CD4-positive, alpha-beta memory T cell (primary cell): ENCODE measurements around the gene RNF212. TPM values are rescaled to one million over a fixed set of nuclear protein-coding genes. Genes with fewer than 3 reads are reported as not detected.

Experiments used
- CTCF ChIA-PET: fragments of 350-600 bp; sonication (Branson Sonifier 250); formaldehyde crosslinking; loops from one replicate; lab custom pipeline; 2021; ENCODE audit warnings: inconsistent platforms; ENCODE audit not compliant: partially characterized antibody; lab: Charles Lee
- POLR2A ChIA-PET: fragments of 350-600 bp; sonication (Branson Sonifier 250); formaldehyde crosslinking; loops from one replicate; lab custom pipeline; 2021; ENCODE audit not compliant: partially characterized antibody; lab: Charles Lee
- DNase-seq, 5 donors: peaks; one replicate each; pipeline versions ENCODE4 v3.0.0 to v3.0.0-alpha.2; 2020 to 2022; ENCODE audit warnings: mixed read lengths in 1 of 5
- H3K27ac ChIP-seq: one replicate; pipeline ENCODE4 v1.7.0; 2013; ENCODE audit warnings: low read depth, low read length
- H3K27me3 ChIP-seq: 2 replicates; pipeline ENCODE4 v1.7.0; 2013; ENCODE audit warnings: mild to moderate bottlenecking, low read length, moderate library complexity; ENCODE audit not compliant: insufficient read depth
- H3K36me3 ChIP-seq: 2 replicates; pipeline ENCODE4 v1.7.0; 2013; ENCODE audit warnings: mild to moderate bottlenecking, low read length, moderate library complexity; ENCODE audit not compliant: insufficient read depth
- H3K4me1 ChIP-seq: 2 replicates; pipeline ENCODE4 v1.7.0; 2013; ENCODE audit warnings: mild to moderate bottlenecking, low read length, moderate library complexity; ENCODE audit not compliant: insufficient read depth
- H3K4me3 ChIP-seq, 2 donors: one replicate each; pipeline ENCODE4 v1.7.0; 2013; ENCODE audit warnings: low read length in 2 of 2, mild to moderate bottlenecking in 1 of 2
- H3K9me3 ChIP-seq, 2 donors: one replicate each; pipeline ENCODE4 v1.7.0; 2013; ENCODE audit warnings: low read length in 2 of 2, control low read depth in 1 of 2; ENCODE audit not compliant: control insufficient read depth in 1 of 2
- H3K27ac Mint-ChIP-seq, 7 donors: one replicate each; pipeline ENCODE4 v1.8.0; 2020 to 2021; ENCODE audit warnings: mixed read lengths in 7 of 7, mild to moderate bottlenecking in 6 of 7, inconsistent platforms in 3 of 7, moderate library complexity in 3 of 7
- H3K27me3 Mint-ChIP-seq, 2 donors: one replicate each; pipeline ENCODE4 v1.8.0; 2020 to 2021; ENCODE audit warnings: mixed read lengths in 2 of 2
- H3K36me3 Mint-ChIP-seq, 2 donors: one replicate each; pipeline ENCODE4 v1.8.0; 2020 to 2021; ENCODE audit warnings: mixed read lengths in 2 of 2, inconsistent platforms in 1 of 2, mild to moderate bottlenecking in 1 of 2
- H3K4me1 Mint-ChIP-seq, 4 donors: one replicate each; pipeline ENCODE4 v1.8.0; 2020 to 2021; ENCODE audit warnings: mixed read lengths in 4 of 4, mild to moderate bottlenecking in 1 of 4
- H3K4me3 Mint-ChIP-seq, 8 donors: one replicate each; pipeline ENCODE4 v1.8.0; 2020 to 2021; ENCODE audit warnings: mixed read lengths in 8 of 8, mild to moderate bottlenecking in 7 of 8, moderate library complexity in 6 of 8, inconsistent platforms in 3 of 8
- H3K9me3 Mint-ChIP-seq, 8 donors: one replicate each; pipeline ENCODE4 v1.8.0; 2020 to 2021; ENCODE audit warnings: mixed read lengths in 8 of 8, mild to moderate bottlenecking in 5 of 8, inconsistent platforms in 3 of 8, moderate library complexity in 1 of 8
- intact Hi-C: fragments of 100-400 bp; cut with micrococcal nuclease; formaldehyde crosslinking; loops from one replicate; pipeline ENCODE4 v1.15.1; 2023
- polyA plus RNA-seq, 2 donors: library from polyadenylated mRNA; unstranded; fragments of 300-500 nt; fragmentation: Illumina TruSeq; gene quantifications; one replicate each; pipeline ENCODE4 v1.2.3, GENCODE V29; 2021
- total RNA-seq, 2 experiments: library from RNA; stranded (reverse); gene quantifications; one replicate each; pipeline ENCODE4 v1.2.3, GENCODE V29; 2021

Gene RNF212
- total and polyA plus RNA-seq, 4 experiments from 2014 or later = 2.3 to 4.2 (median 3.1) TPM

DNA sequence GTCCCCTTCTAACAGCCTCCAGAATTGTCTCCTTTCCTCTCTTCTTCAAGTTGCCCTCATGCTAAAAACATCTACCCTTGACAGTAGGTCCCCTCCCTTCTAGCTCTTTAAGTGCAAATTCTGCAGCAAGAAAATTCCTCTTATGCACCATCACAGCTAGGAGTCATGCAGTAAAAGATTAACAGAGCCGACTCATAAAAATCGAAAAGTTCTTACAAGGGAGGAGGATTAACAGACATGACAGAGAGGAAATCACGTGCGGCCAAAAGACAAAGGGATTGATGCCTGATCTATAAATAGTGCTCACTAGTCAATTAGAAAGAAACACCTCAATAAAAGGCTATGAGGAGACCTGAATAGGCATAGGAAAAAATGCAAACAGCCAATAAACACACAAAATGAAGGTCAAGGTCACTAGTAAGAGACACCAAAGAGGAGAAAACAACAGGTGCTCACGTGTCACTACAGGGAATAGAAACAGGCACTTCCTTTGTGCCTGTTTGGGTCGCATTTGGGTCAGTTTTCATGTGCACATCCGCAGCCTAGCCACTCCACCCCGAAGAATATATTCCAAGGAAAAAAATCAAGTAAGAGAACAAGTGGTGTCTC, 3.4 kb downstream of the RNF212 start:
- intact Hi-C loops = no loop called here
- Mint-ChIP-seq H3K27ac (no peak overlapping the region), H3K27me3 (peaks cover 17 to 23% of the 10 kb centered on the region in 2 donors), H3K9me3 (no peaks in the 10 kb centered on the region), H3K4me3 (no peak overlapping the region), H3K4me1 (peaks cover 0 to 6% (median 2%) of the 10 kb centered on the region in 4 donors), H3K36me3 (no peaks in the 10 kb centered on the region)
- no peak for DNase-seq
- Histone ChIP-seq H3K27ac (no peak overlapping the region), H3K27me3 (peaks cover 8% of the 10 kb centered on the region), H3K36me3 (no peaks in the 10 kb centered on the region), H3K4me3 (no peak overlapping the region), H3K9me3 (no peaks in the 10 kb centered on the region), H3K4me1 (no peaks in the 10 kb centered on the region)
- POLR2A ChIA-PET = no interaction called here
- CTCF ChIA-PET = no interaction called here

DNA sequence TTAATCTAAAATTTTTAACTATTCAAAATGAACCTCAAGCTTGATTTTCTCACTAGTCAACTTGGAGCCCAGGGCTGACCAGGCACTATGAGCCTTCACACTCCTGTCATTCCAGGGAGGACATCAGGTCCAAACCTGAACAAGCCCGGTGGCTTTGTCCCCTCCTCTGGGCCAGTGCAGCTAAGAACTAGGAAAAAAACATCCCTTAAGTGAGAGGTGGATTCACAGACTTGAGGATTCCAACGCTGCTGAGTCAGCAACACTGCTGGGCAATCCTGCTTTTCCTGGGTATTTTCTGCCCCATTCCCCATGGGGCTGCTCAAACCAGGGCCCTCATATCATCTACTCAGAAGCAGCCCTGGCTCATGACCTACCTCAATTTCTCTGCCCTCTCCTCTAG, 4.0 kb downstream of the RNF212 start:
- Mint-ChIP-seq H3K9me3 (no peaks in the 10 kb centered on the region), H3K27me3 (peaks cover 14 to 23% of the 10 kb centered on the region in 2 donors), H3K4me1 (peaks cover 0 to 6% (median 2%) of the 10 kb centered on the region in 4 donors), H3K27ac (no peak overlapping the region), H3K36me3 (no peaks in the 10 kb centered on the region), H3K4me3 (no peak overlapping the region)
- ChIA-PET POLR2A (no interaction called here), CTCF (no interaction called here)
- no peak for DNase-seq
- H3K4me3 ChIP-seq = no peak overlapping the region
- H3K27me3 ChIP-seq = peaks cover 8% of the 10 kb centered on the region
- H3K36me3 ChIP-seq = no peaks in the 10 kb centered on the region
- intact Hi-C loops = no loop called here
- H3K27ac ChIP-seq = no peak overlapping the region
- H3K4me1 ChIP-seq = no peaks in the 10 kb centered on the region
- H3K9me3 ChIP-seq = no peaks in the 10 kb centered on the region

DNA sequence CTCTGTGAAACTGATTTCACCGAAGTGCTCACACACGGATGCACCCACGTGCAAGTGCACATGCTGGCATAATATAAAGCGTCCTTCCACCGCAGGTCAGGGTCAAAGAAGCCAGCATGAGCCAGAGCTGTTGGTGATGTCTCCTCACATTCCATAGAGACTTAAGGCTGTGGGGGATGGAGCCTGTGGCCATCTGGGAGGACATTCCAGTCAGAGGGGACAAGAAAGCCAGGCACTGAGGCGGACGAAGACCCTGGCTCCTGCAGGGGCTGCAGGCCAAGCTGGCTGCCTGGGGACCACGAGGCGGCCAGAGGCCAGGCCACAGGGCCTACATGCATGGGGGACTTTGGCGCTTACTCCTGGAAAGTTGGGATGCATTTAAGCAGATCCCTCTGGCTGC, 7.7 kb downstream of the RNF212 start:
- Histone ChIP-seq H3K27me3 (peaks cover 2% of the 10 kb centered on the region), H3K4me1 (no peaks in the 10 kb centered on the region), H3K36me3 (no peaks in the 10 kb centered on the region), H3K4me3 (no peak overlapping the region), H3K27ac (no peak overlapping the region), H3K9me3 (no peaks in the 10 kb centered on the region)
- H3K27ac Mint-ChIP-seq = no peak overlapping the region
- H3K4me1 Mint-ChIP-seq = no peaks in the 10 kb centered on the region
- ChIA-PET POLR2A (no interaction called here), CTCF (no interaction called here)
- intact Hi-C loops = no loop called here
- no peaks in the 10 kb centered on the region for H3K9me3 Mint-ChIP-seq
- no peaks in the 10 kb centered on the region for H3K36me3 Mint-ChIP-seq
- DNase-seq = no peak
- H3K27me3 Mint-ChIP-seq = peaks cover 8 to 11% of the 10 kb centered on the region in 2 donors
- H3K4me3 Mint-ChIP-seq = peak overlapping the region in 1 of 8 donors; percentile 56

DNA sequence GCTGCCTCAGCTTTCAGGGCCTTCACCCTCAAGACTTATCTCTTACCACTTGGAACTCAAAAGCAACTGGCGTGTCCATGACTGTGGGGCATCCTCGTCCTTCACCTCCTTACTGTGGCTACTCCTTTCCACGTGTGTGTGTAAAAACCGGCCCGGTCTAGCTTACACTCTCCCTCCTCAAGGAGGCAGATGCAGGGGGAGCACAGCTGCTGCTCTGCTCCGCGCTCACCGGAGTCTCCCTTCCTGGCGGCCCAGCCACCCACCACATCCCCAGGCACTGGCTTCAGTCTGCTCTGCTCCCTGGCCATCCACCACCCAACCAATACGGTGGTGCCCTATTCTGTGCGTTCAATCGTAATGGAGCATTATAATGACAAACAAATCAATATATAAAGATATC, 8.3 kb downstream of the RNF212 start:
- DNase-seq = no peak
- Histone ChIP-seq H3K4me1 (no peaks in the 10 kb centered on the region), H3K27me3 (no peaks in the 10 kb centered on the region), H3K4me3 (no peak overlapping the region), H3K36me3 (no peaks in the 10 kb centered on the region), H3K9me3 (no peaks in the 10 kb centered on the region), H3K27ac (no peak overlapping the region)
- Mint-ChIP-seq H3K9me3 (no peaks in the 10 kb centered on the region), H3K36me3 (no peaks in the 10 kb centered on the region), H3K27ac (no peak overlapping the region), H3K27me3 (peaks cover 6 to 8% of the 10 kb centered on the region in 2 donors), H3K4me1 (no peaks in the 10 kb centered on the region), H3K4me3 (no peak overlapping the region)
- intact Hi-C loops = no loop called here
- POLR2A ChIA-PET = no interaction called here
- CTCF ChIA-PET = no interaction called here

DNA sequence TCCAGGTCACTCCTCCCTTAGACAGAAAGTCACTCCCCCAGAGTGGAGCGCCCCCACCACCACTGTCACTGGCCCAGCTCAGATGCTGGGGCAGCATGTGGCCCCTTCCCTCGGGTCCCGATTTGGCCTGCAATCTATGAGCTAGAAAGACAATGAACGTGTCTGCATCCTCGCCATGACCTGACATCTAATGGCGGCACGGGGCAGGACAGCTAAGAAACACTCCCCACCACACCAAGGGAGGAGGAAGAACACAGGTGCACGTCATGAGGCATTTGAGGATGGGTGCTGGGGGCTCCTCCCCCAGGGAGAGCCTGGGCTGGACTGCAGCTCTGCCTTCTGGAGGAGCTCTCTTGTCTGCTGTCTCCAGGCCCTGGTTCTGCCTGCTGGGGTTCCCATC, 8.7 kb downstream of the RNF212 start:
- H3K36me3 ChIP-seq = no peaks in the 10 kb centered on the region
- H3K4me1 ChIP-seq = no peaks in the 10 kb centered on the region
- H3K27me3 ChIP-seq = no peaks in the 10 kb centered on the region
- no peak for DNase-seq
- Mint-ChIP-seq H3K27ac (no peak overlapping the region), H3K9me3 (no peaks in the 10 kb centered on the region), H3K36me3 (no peaks in the 10 kb centered on the region), H3K4me1 (no peaks in the 10 kb centered on the region), H3K27me3 (peaks cover 2 to 4% of the 10 kb centered on the region in 2 donors), H3K4me3 (no peak overlapping the region)
- H3K9me3 ChIP-seq = no peaks in the 10 kb centered on the region
- POLR2A ChIA-PET = no interaction called here
- intact Hi-C loops = no loop called here
- no peak overlapping the region for H3K4me3 ChIP-seq
- CTCF ChIA-PET = no interaction called here
- H3K27ac ChIP-seq = no peak overlapping the region

DNA sequence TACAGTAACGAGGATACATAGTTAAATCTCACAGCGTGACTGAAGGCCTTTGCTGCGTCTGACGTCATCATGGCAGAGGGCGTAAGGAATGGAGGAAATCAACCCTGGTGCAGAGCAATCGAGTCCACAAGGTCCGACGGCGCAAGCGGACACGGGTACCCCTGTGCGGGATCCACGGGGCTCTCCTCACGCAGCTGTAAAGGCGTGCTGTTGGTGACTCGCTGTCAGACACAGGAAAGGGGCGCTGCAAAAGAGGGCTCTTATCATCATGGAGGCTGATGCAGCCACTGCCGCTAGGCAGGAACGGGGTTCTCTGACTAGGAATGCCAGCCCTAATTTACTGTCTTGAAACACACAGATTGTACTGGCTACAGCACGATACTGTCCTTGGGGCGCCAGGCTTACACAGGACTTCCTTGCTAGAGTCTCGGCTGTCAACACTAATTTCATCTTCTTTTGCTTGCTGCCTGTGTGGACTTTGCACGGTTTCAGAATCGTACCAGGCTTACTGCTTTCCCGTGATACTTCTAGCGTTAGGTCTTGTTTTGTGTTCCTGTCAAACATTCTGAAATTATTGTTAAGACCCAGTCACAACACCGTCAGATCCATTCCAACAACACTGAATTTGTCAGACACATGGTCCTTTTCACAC, 13.6 kb downstream of the RNF212 start:
- H3K4me1 ChIP-seq = no peaks in the 10 kb centered on the region
- no peaks in the 10 kb centered on the region for H3K4me1 Mint-ChIP-seq
- no peaks in the 10 kb centered on the region for H3K9me3 Mint-ChIP-seq
- no peaks in the 10 kb centered on the region for H3K9me3 ChIP-seq
- H3K4me3 Mint-ChIP-seq = no peak overlapping the region
- H3K4me3 ChIP-seq = no peak overlapping the region
- DNase-seq = no peak
- H3K27me3 Mint-ChIP-seq = peaks cover 0 to 3% of the 10 kb centered on the region in 2 donors
- H3K27ac Mint-ChIP-seq = no peak overlapping the region
- intact Hi-C loops = no loop called here
- H3K27ac ChIP-seq = no peak overlapping the region
- no peaks in the 10 kb centered on the region for H3K36me3 ChIP-seq
- no peaks in the 10 kb centered on the region for H3K27me3 ChIP-seq
- POLR2A ChIA-PET = no interaction called here
- no peaks in the 10 kb centered on the region for H3K36me3 Mint-ChIP-seq
- CTCF ChIA-PET = interaction anchor here (0.6 kb wide), 1 partner anchor 8 kb away, joined by 3 read pairs; no protein-coding TSS in a partner anchor

DNA sequence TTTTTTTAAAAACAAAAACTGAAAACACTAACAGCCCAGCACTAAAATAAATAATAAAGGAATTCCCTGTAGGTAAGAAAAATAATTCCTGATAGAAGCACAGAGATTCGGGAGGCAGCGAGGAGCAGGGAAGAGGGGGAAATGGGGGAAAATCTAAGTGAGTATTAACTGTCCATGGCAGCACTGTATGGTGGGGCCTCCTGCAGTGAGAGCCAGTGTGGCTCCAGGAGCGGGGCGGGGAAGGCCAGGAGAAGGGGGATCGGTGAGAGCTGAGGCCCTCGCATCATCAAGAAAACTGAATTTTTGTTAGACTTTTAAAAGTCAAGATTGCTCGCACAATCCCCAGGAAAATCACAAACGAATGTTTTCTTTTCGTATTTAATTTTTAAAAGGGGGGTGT, 14.1 kb downstream of the RNF212 start:
- Mint-ChIP-seq H3K36me3 (no peaks in the 10 kb centered on the region), H3K27me3 (peaks cover 2 to 3% of the 10 kb centered on the region in 2 donors), H3K27ac (no peak overlapping the region), H3K4me3 (peak overlapping the region in 1 of 8 donors; percentile 38), H3K4me1 (no peaks in the 10 kb centered on the region), H3K9me3 (no peaks in the 10 kb centered on the region)
- ChIA-PET CTCF (no interaction called here), POLR2A (no interaction called here)
- Histone ChIP-seq H3K27ac (no peak overlapping the region), H3K4me3 (no peak overlapping the region), H3K4me1 (no peaks in the 10 kb centered on the region), H3K27me3 (no peaks in the 10 kb centered on the region), H3K9me3 (no peaks in the 10 kb centered on the region), H3K36me3 (no peaks in the 10 kb centered on the region)
- intact Hi-C loops = no loop called here
- DNase-seq = no peak
